ENCODE data around the gene NAP1L4.

- TF ChIP-seq, protein P1, sequence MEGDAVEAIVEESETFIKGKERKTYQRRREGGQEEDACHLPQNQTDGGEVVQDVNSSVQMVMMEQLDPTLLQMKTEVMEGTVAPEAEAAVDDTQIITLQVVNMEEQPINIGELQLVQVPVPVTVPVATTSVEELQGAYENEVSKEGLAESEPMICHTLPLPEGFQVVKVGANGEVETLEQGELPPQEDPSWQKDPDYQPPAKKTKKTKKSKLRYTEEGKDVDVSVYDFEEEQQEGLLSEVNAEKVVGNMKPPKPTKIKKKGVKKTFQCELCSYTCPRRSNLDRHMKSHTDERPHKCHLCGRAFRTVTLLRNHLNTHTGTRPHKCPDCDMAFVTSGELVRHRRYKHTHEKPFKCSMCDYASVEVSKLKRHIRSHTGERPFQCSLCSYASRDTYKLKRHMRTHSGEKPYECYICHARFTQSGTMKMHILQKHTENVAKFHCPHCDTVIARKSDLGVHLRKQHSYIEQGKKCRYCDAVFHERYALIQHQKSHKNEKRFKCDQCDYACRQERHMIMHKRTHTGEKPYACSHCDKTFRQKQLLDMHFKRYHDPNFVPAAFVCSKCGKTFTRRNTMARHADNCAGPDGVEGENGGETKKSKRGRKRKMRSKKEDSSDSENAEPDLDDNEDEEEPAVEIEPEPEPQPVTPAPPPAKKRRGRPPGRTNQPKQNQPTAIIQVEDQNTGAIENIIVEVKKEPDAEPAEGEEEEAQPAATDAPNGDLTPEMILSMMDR (IDR thresholded peaks at IDR 0.05 in 8 of 11, conservative IDR thresholded peaks at IDR 0.05 in 3 of 11) = no peak
- TF ChIP-seq POLR2A (IDR thresholded peaks at IDR 0.05) = no peak
- no peak for TF ChIP-seq POLR2AphosphoS5 (IDR thresholded peaks at IDR 0.05)
These were observed 82.8 kb downstream of the NAP1L4 start for GRCh38 chr11:2909133-2909902.
